Peyer's patch (tissue), 4 donors: ENCODE measurements around the gene COL23A1.

Experiments
- CTCF ChIP-seq, 6 experiments: fragments of 450-650 bp in 4 of 6; fragments of 200-600 bp in 2 of 6; sonication (generic) in 1 of 6; IDR thresholded peaks; one replicate each; pipeline ENCODE4 v1.5.1; 2017 to 2019; ENCODE audit warnings: antibody characterized with exemption in 6 of 6, mild to moderate bottlenecking in 3 of 6, moderate library complexity in 1 of 6
- POLR2A ChIP-seq, 2 donors: fragments of 450-650 bp; IDR thresholded peaks; one replicate each; pipeline ENCODE4 v1.5.1; 2017; ENCODE audit warnings: antibody characterized with exemption in 2 of 2, mild to moderate bottlenecking in 2 of 2, moderate library complexity in 2 of 2

GRCh38 chr5:178630475-178630930 is 40.3 kb upstream of the COL23A1 start:
- TF ChIP-seq CTCF (IDR thresholded peaks at IDR 0.05) (no peak), POLR2A (IDR thresholded peaks at IDR 0.05) (no peak)
